Keratinocyte (primary cell): ENCODE measurements around the gene GALNS. TPM values are rescaled to one million over a fixed set of nuclear protein-coding genes. Genes with fewer than 3 reads are reported as not detected.

Experiments
- DNase-seq: peaks from one replicate; pipeline ENCODE4 v3.0.0-alpha.2; 2011; ENCODE audit warnings: low read depth, missing footprints, low spot score
- FAIRE-seq: peaks from 2 replicates; lab custom pipeline; 2011; peaks lifted over from hg19 to GRCh38; lab: Jason Lieb, UNC
- H2AFZ ChIP-seq: 2 replicates; pipeline ENCODE4 v1.6.0; 2012; ENCODE audit warnings: low read length, control low read depth, inconsistent platforms; ENCODE audit not compliant: control insufficient read depth
- H3K27ac ChIP-seq: 2 replicates; pipeline ENCODE4 v1.5.1; 2011; ENCODE audit warnings: low read length; ENCODE audit not compliant: control insufficient read depth, insufficient read depth
- H3K27me3 ChIP-seq: 3 replicates; pipeline ENCODE4 v1.6.0; 2011; ENCODE audit warnings: low read length; ENCODE audit not compliant: control insufficient read depth, insufficient read depth; ENCODE audit errors: extremely low read depth
- H3K36me3 ChIP-seq, 2 experiments: 2 replicates in 1 of 2; 3 replicates in 1 of 2; pipeline ENCODE4 v1.5.1; 2011; ENCODE audit warnings: low read length in 2 of 2, mild to moderate bottlenecking in 1 of 2; ENCODE audit not compliant: control insufficient read depth in 2 of 2, insufficient read depth in 2 of 2; ENCODE audit errors: extremely low read depth in 1 of 2
- H3K4me1 ChIP-seq: 3 replicates; pipeline ENCODE4 v1.5.1; 2011; ENCODE audit warnings: low read length; ENCODE audit not compliant: control insufficient read depth, insufficient read depth; ENCODE audit errors: extremely low read depth
- H3K4me2 ChIP-seq: 3 replicates; pipeline ENCODE4 v1.6.0; 2011; ENCODE audit warnings: low read depth, low read length; ENCODE audit not compliant: control insufficient read depth, insufficient read depth; ENCODE audit errors: extremely low read depth
- H3K4me3 ChIP-seq, 3 experiments: fragments of 200-600 bp in 1 of 3; sonication (generic) in 1 of 3; 2 replicates in 2 of 3; 3 replicates in 1 of 3; pipeline ENCODE4 v1.5.1; 2011 to 2016; ENCODE audit warnings: low read length in 3 of 3, mild to moderate bottlenecking in 3 of 3, control low read depth in 2 of 3, inconsistent platforms in 1 of 3, low read depth in 1 of 3, mixed read lengths in 1 of 3, mixed run types in 1 of 3, moderate library complexity in 1 of 3; ENCODE audit not compliant: control insufficient read depth in 2 of 3, insufficient read depth in 2 of 3; ENCODE audit errors: extremely low read depth in 1 of 3
- H3K79me2 ChIP-seq: 2 replicates; pipeline ENCODE4 v1.6.0; 2012; ENCODE audit warnings: low read length; ENCODE audit not compliant: control insufficient read depth, insufficient read depth
- H3K9ac ChIP-seq: 3 replicates; pipeline ENCODE4 v1.6.0; 2011; ENCODE audit warnings: low read length; ENCODE audit not compliant: control insufficient read depth, insufficient read depth; ENCODE audit errors: extremely low read depth
- H3K9me1 ChIP-seq: 3 replicates; pipeline ENCODE4 v1.6.0; 2011; ENCODE audit warnings: low read length; ENCODE audit not compliant: control insufficient read depth, insufficient read depth; ENCODE audit errors: extremely low read depth
- H3K9me3 ChIP-seq: 2 replicates; pipeline ENCODE4 v1.5.1; 2012; ENCODE audit warnings: low read depth, low read length; ENCODE audit not compliant: control insufficient read depth
- H4K20me1 ChIP-seq: 3 replicates; pipeline ENCODE4 v1.6.0; 2011; ENCODE audit warnings: low read length; ENCODE audit not compliant: control insufficient read depth, insufficient read depth; ENCODE audit errors: extremely low read depth
- EZH2 ChIP-seq: IDR thresholded peaks from one replicate; pipeline ENCODE4 v1.6.1; 2012; ENCODE audit warnings: inconsistent platforms, mild to moderate bottlenecking, low read length, moderate library complexity
- dilution Hi-C: fragments of 300-500 bp; cut with MboI; formaldehyde crosslinking; loops from one replicate; pipeline ENCODE4 v1.7.0; 2020; ENCODE audit warnings: low sequenced_read_pairs; ENCODE audit not compliant: extremely low pct_ligation_motif_present
- polyA plus RNA-seq, 5 experiments: library from polyadenylated mRNA; depleted of rRNA in 3 of 5; stranded (reverse) in 3 of 5; stranded (forward) in 1 of 5; unstranded in 1 of 5; fragments of >200 nt; gene quantifications; 1 replicate in 1 of 5; 2 replicates in 3 of 5; 3 replicates in 1 of 5; pipeline versions ENCODE4 v1.2.1 to v1.2.3, GENCODE V29; 2011 to 2012; ENCODE audit warnings: missing spikeins in 2 of 5, low read depth in 1 of 5, low replicate concordance in 1 of 5
- TF ChIP-seq, protein P1 (sequence below), 3 experiments: IDR thresholded peaks in 1 of 3; conservative IDR thresholded peaks in 1 of 3; optimal IDR thresholded peaks in 1 of 3; 2 replicates in 2 of 3; 3 replicates in 1 of 3; pipeline versions ENCODE3 to v1.5.1; 2011; ENCODE audit warnings: low read length in 3 of 3, mild to moderate bottlenecking in 3 of 3, moderate library complexity in 2 of 3, control low read depth in 1 of 3, inconsistent platforms in 1 of 3; ENCODE audit not compliant: insufficient read depth in 2 of 3; ENCODE audit errors: extremely low read depth in 1 of 3

GALNS gene
- polyA plus RNA-seq, 1 donor (not counting 4 experiments of a cell fraction or from before 2014, with no cell fraction given), result 8.3 TPM

DNA sequence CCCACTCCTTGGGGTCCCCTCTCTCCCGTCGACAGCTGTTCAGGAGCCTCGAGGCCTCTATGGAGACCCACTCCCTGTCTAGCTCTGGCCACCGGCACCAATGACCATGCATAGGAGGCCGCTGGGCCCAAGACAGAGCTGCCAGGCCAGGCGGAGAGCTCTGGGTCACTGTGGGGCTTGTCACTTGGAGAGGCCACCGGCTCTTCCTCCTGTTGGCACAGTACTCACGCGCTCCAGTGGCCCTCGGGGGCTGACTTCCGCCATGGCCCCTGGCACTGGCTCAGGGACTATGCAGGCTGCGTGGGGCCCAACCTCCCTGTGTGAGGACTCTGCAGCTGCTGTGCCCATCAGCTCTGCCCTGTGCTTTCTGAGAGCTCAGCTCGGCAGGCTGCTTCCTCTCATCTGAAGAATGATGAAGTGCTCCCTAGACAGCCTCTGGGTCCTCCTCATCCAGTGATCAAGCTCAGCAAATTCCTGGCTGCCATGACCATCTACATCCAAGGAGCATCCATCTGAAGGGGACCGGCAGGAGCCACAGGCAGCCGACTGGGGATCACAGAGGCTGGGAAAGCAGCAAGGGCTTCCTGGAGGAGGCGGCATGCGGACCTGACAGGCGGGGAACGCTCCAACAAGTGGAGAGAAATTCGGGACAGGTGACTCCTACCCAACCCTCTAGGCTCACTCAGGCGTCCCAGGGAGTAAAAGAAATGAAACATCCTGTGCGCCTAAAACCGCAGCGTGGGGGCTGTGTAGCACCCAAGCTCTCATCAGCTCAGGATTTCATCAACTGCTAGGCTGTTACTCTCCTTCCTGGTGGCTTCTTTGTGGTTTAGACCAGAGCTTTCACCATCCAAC, 16.8 kb downstream of the GALNS start:
- TF ChIP-seq EZH2, result no peak
- TF ChIP-seq, protein P1, sequence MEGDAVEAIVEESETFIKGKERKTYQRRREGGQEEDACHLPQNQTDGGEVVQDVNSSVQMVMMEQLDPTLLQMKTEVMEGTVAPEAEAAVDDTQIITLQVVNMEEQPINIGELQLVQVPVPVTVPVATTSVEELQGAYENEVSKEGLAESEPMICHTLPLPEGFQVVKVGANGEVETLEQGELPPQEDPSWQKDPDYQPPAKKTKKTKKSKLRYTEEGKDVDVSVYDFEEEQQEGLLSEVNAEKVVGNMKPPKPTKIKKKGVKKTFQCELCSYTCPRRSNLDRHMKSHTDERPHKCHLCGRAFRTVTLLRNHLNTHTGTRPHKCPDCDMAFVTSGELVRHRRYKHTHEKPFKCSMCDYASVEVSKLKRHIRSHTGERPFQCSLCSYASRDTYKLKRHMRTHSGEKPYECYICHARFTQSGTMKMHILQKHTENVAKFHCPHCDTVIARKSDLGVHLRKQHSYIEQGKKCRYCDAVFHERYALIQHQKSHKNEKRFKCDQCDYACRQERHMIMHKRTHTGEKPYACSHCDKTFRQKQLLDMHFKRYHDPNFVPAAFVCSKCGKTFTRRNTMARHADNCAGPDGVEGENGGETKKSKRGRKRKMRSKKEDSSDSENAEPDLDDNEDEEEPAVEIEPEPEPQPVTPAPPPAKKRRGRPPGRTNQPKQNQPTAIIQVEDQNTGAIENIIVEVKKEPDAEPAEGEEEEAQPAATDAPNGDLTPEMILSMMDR (optimal IDR thresholded peaks at IDR 0.05 in 1 of 3, IDR thresholded peaks at IDR 0.05 in 1 of 3, conservative IDR thresholded peaks at IDR 0.05 in 1 of 3; ENCODE audit: extremely low read depth in 1 of 3, insufficient read depth in 2 of 3, low read length in 3 of 3), result no peak
- no peaks in the 10 kb centered on the region for H3K27me3 ChIP-seq
- H3K79me2 ChIP-seq, result no peaks in the 10 kb centered on the region
- no peaks in the 10 kb centered on the region for H3K4me1 ChIP-seq
- no peak overlapping the region for H2AFZ ChIP-seq
- no peak overlapping the region for H3K9ac ChIP-seq
- DNase-seq, result no peak
- no peak for FAIRE-seq
- no peak overlapping the region for H3K4me3 ChIP-seq
- H3K9me3 ChIP-seq, result no peaks in the 10 kb centered on the region
- H4K20me1 ChIP-seq, result no peaks in the 10 kb centered on the region
- H3K27ac ChIP-seq, result no peak overlapping the region
- H3K9me1 ChIP-seq, result no peaks in the 10 kb centered on the region
- peaks cover 0 to 18% of the 10 kb centered on the region in 2 experiments for H3K36me3 ChIP-seq
- dilution Hi-C loops, result no loop called here
- H3K4me2 ChIP-seq, result no peak overlapping the region

DNA sequence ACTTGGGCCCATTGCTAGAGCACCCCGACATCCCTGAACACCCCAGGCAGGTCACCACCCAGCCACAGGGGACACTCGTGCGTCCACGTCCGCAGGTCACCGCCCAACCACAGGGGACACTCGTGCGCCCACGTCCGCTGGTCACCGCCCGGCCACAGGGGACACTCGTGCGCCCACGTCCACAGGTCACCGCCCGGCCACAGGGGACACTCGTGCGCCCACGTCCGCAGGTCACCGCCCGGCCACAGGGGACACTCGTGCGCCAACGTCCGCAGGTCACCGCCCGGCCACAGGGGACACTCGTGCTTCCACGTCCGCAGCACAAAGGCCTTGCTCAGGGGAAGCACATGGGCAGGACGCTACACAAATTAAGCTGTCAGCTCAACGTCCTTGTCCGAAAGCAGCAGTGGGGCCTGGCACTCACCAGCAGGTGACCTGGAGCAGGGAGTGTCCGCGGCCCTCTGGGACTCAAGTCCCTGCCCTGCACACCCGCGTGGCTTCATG, 17.7 kb downstream of the GALNS start:
- TF ChIP-seq EZH2, result no peak
- TF ChIP-seq, protein P1 (optimal IDR thresholded peaks at IDR 0.05 in 1 of 3, IDR thresholded peaks at IDR 0.05 in 1 of 3, conservative IDR thresholded peaks at IDR 0.05 in 1 of 3; ENCODE audit: extremely low read depth in 1 of 3, insufficient read depth in 2 of 3, low read length in 3 of 3), result no peak
- Histone ChIP-seq H3K27me3 (no peaks in the 10 kb centered on the region), H3K27ac (no peak overlapping the region), H3K9me1 (no peaks in the 10 kb centered on the region), H3K4me2 (no peak overlapping the region), H3K4me3 (no peak overlapping the region), H3K9ac (no peak overlapping the region), H3K36me3 (peaks cover 0 to 21% of the 10 kb centered on the region in 2 experiments), H3K4me1 (no peaks in the 10 kb centered on the region), H3K79me2 (no peaks in the 10 kb centered on the region), H2AFZ (no peak overlapping the region), H3K9me3 (no peaks in the 10 kb centered on the region), H4K20me1 (no peaks in the 10 kb centered on the region)
- dilution Hi-C loops, result no loop called here
- FAIRE-seq (no peak), DNase-seq (no peak)
